ENCODE measurements around the gene SOX5.
"Not testable (repeated sequence)": the region's sequence is repeated elsewhere in the genome, so short reads cannot be mapped to it uniquely, and the experiment has no call there.

The SOX5 gene

DNA sequence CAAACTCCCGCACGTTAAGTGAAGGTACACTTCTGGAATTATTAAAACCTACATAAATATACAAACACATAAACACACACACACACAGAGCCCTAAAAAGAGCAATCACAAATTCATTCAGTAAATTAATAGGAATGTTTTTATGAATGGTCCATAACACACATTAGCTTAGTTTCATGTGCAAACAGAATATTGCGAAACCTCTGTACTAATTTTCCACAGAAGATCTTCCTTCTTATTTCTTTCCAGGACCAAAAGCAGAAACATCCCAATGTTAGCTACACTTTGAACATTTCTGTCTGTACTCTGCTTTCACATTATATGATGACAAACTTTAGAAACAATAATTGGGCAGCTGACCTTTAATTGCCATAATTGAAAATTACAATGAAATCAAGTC is 101.6 kb downstream of the SOX5 start:
- in situ Hi-C loops (cut with MboI; ENCODE audit: low sequenced_read_pairs), result no loop called here

- in situ Hi-C loops (cut with MboI; ENCODE audit: low sequenced_read_pairs), result no loop called here
Measured at GRCh38 chr12:23843958-23844357, 105.5 kb downstream of the SOX5 start.

- in situ Hi-C loops (cut with MboI; ENCODE audit: low sequenced_read_pairs), result no loop called here
Measured at GRCh38 chr12:23834076-23834475, 115.4 kb downstream of the SOX5 start.

- in situ Hi-C loops (cut with MboI; ENCODE audit: low sequenced_read_pairs), result no loop called here
Measured at GRCh38 chr12:23831739-23832138, 117.7 kb downstream of the SOX5 start.

DNA sequence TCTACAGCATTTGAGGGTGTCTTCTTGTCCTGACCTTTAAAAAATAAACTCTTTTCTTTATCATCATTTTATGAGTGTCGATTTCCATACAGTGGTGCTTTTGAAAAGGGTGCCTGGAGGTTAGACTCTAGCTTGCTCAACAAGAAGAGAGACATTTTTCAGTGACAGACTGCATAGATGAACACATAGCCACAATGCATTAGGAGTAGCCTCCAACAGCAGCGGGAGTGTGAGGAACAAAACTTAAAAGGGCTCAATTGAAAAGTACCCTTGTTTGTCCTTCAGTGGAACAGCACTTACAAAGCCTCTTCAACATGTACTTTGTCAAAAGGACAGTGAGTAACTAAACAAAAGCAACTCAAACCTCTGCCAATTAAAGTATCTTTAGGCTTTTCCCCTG is 119.3 kb downstream of the SOX5 start:
- in situ Hi-C loops (cut with MboI; ENCODE audit: low sequenced_read_pairs), result no loop called here

DNA sequence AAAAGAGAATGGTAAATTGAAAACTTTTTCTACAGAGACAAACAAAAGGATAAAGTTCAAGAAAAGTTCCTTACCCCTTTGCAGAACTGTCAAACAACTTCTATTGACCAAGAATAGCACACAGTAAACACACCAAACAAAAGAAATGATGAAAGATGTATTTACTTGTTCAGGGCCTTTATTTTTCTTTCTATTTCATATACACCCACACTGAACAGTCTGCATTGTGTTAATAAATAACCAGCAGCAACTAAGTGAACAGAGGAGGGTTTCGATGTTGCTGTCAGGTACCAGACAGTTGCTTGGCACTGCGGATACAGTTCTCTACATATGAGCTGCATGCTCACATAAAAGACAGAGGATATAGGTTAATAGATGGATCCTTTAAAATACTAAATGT is 122.1 kb downstream of the SOX5 start:
- in situ Hi-C loops (cut with MboI; ENCODE audit: low sequenced_read_pairs), result no loop called here

GRCh38 chr12:23825124-23825523 is 124.3 kb downstream of the SOX5 start:
- in situ Hi-C loops (cut with MboI; ENCODE audit: low sequenced_read_pairs), result not testable (repeated sequence)

GRCh38 chr12:23824358-23824757 is 125.1 kb downstream of the SOX5 start:
- in situ Hi-C loops (cut with MboI; ENCODE audit: low sequenced_read_pairs), result no loop called here

- in situ Hi-C loops (cut with MboI; ENCODE audit: low sequenced_read_pairs), result not testable (repeated sequence)
Measured at GRCh38 chr12:23822883-23823282, 126.6 kb downstream of the SOX5 start.

DNA sequence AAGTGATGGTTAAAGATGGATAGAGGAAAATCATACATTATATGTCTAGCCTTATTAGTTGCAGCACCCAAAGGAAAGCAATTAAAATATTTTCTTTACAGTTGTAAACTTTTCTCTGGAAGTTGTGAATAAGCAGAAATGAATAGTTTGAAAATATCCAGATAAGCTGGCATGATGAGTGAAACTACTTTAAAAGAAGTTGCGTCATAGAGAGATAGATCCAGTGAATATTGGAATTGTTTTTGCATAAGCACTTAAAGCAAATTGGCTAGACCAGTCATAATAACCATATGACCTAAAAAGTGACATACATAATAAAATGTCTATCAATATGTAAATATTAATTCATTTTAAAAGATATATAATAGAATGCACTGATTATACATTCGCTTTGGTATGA is 132.1 kb downstream of the SOX5 start:
- in situ Hi-C loops (cut with MboI; ENCODE audit: low sequenced_read_pairs), result no loop called here

- in situ Hi-C loops (cut with MboI; ENCODE audit: low sequenced_read_pairs), result no loop called here
Measured at GRCh38 chr12:23816394-23816851, 133.0 kb downstream of the SOX5 start.

DNA sequence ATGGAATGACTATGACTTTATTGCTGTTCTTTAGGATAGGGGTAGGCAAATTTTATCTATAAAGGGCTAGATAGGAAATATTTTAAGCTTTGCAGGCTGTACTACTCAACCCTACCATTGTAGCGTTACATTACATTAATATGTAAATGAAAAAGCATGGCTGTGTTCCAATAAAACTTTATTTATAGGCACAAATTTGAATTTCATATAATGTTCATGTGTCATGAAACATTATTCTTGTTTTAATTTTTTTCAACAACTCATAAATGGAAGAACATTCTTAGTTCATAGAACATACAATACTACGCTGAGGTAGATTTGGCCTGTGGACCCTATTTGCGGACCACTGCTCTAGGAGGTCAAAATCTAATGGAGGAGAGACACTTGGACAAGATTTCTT is 133.7 kb downstream of the SOX5 start:
- in situ Hi-C loops (cut with MboI; ENCODE audit: low sequenced_read_pairs), result no loop called here

DNA sequence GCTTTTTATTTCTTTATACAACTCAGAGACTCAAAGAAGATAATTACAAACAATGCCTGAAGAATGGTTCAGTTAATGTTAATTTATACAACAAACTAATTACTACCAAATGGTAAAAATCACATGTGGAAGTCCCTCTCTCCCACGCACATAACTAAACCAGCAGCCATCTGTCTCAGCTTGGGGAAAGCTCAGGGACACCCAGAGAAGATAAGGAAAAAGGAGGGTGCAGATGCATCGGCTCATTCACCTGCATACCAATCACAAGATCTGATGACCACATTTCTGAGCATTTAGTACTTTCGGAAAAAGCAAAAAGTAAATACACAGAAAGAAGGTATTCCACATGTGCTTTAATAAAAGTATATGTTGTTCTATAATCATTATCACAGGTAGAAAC is 136.3 kb downstream of the SOX5 start:
- in situ Hi-C loops (cut with MboI; ENCODE audit: low sequenced_read_pairs), result no loop called here

DNA sequence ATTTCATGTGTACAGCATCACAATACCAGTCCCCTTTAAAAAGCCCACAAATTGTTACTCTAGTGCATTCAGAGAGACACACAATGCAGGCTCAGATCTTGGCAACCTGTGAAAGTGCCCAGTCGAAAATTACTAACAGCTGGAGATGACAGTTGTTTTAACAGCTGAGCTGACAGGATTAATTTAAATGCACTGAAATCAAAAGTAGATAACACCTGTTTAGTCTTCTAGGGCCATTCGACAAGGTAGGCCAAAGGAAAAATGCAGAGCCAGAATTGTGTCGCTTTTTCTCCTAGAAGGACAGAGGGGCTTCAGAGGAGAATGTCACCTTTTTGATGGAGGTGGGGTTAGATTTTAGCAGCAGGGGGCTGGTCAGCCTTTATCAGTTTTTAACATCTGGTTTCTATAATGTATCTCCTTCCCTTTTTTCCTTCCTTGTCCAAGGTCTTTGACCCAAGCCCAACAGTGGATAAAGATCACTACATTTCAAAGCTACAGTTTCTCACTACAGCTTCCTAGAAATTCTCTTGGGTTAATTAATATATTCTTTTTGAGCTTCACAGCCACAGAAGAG is 139.1 kb downstream of the SOX5 start:
- in situ Hi-C loops (cut with MboI; ENCODE audit: low sequenced_read_pairs), result no loop called here

DNA sequence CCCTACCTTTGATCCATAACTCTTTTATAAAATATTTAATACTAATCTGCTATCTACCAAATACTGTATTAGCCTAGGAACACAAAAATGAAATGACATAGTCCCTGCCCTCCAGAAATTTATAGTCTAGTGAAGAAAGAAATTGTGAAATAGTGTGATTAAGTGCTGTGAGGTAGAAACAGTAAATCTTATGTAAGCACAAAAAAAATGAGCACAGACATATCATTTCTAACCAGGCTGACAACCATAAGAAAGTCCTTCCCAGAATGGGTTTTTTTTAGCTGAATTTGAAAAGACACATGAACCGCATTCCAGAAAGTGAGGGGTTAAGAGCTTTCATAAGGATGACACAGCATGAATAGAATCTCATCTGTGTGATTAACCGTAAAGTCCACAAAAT is 145.9 kb downstream of the SOX5 start:
- in situ Hi-C loops (cut with MboI; ENCODE audit: low sequenced_read_pairs), result no loop called here

- in situ Hi-C loops (cut with MboI; ENCODE audit: low sequenced_read_pairs), result no loop called here
Measured at GRCh38 chr12:23795494-23795893, 154.0 kb downstream of the SOX5 start.

- in situ Hi-C loops (cut with MboI; ENCODE audit: low sequenced_read_pairs), result no loop called here
Measured at GRCh38 chr12:23781118-23781517, 168.4 kb downstream of the SOX5 start.

DNA sequence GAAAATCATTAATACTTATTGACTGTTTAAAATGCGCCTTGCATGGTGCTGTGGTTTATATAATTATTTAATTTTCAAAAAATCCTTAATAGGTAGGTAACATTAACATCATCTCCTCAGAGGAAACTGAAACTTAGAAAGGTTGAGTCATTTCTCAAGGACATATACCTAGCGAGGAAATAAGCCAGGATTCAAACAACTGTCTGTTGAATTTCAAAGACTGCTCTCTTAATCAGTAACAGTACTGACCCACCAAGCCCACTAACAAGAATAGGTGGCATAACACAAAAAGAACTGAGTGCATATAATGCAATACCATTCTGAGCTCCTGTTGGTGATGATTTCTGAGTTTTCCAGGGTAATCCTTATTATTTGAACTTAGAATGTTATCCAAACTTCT is 174.3 kb downstream of the SOX5 start:
- in situ Hi-C loops (cut with MboI; ENCODE audit: low sequenced_read_pairs), result no loop called here

DNA sequence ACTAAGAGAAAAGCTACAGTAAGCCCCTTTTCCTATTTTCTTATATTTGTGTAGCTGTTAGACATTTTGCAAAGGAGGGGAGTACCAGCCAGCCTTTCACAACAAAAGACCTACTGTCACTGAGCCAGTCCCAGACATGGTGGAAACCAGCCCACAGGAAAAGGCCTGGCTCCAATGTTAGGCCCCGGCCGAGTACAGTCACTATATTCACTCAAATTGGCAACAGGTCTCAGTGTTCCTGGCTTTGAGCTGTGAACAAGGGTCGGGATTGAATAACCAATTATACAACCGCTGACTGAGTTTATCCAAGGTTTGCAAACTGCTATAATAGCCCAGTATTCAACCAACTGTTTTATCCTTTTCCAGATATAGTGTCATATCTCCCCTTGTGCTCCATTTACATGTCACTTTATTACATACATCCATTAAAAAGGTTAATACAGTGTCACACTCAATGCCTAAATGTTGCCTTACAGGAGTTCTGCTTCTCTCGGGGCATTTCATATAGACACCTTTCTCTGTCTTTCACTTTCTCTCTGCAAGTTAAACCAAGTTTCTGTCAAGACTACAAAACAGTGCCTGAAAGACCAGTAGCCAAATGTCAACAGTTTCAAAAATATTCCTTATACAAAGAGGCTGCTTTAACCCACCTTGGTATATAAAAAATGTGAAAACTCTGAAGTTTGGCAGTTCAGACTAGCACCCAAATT is 178.1 kb downstream of the SOX5 start:
- in situ Hi-C loops (cut with MboI; ENCODE audit: low sequenced_read_pairs), result no loop called here

DNA sequence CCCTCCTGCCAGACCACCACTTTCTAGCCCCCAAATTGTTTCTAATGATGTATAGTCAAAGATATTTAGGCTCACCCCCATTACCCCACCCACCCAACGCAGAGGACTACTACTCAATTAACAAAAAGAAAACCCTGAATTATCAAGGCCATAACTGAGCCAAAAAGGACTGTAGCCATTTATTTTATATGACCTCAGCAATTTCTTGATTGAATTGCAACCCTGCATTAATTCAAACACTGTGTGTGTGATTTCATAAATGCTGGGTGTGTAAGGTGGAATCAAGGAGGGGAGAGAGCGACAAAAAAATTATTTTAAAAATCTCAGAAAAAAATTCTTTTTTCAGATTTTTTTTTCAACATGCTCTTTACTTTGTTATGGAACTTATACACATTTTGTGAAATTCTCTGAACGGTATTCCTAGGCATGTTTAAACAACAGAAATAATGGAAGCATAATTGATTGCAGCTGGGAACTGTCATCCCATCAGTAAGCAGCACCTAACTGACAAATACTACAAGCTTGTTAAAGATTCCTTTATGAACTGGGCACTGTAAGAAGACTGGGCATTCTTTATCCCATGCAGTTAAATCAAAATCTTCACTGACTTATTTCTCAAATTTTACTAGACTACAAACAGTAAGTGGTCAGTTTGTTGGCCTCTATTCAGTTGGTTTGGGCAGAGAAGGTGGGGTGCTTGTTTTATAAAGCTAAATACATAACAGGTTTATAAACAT is 179.1 kb downstream of the SOX5 start:
- in situ Hi-C loops (cut with MboI; ENCODE audit: low sequenced_read_pairs), result no loop called here

DNA sequence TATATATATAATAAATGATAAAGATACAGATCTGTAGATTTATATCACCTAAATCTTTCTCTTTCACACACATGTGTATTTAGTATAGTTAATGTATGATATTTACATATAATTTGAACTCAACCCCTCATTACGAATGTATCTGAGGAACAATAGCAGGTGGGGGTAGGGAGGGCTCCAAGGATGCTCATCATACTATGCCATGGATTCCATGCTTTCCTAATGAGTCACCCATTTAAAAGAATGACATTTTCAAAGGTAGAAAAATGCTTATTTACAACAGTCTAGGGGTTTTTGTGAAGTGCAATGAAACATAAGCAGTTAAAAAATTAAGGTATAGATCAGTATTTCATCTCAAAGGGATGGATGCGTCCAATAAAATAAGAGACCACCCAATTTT is 181.6 kb downstream of the SOX5 start:
- in situ Hi-C loops (cut with MboI; ENCODE audit: low sequenced_read_pairs), result no loop called here

DNA sequence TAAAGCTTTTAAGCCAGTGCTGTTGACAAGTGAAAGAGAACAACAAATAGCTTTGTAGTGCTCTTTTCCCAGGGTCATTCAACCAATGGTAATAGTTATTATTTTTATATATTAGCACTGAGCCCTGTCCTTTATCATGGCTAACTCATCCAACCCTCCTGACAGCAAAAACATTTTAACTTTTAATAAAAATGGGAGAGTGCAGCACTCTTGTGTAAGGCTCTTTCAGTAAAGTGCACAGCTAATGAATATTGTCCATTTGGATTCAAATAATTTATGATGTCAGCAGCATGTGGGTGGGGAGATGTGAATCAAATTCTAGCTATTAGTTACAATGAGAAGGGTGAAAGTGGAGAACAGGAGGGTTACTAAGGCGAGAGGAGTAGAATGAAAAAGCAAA is 185.7 kb downstream of the SOX5 start:
- in situ Hi-C loops (cut with MboI; ENCODE audit: low sequenced_read_pairs), result no loop called here

All from HL-60/S4 treated with retinoic acid at 250 ng/mL for 4 days and 3 days (cell line).